Measurements from ENCODE around the gene DPP8.

DNA sequence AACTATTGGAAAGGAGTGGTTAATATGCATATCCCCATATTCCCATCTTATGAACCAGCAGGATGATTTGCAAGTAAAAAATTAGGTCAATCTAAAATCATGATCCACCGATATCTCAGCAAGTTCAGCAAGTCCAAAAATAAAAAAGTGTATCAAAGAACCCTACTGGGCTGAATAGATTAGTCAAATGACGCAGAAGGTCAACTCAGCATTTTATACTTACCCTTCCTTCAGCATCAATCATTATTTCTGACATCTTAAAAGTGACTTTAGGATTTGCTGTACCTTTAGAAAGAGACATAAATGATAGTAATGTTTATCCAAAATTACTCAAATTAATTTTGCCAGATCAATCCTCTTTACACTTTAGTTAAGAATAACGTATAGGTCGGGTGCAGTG is 32.6 kb downstream of the DPP8 start:
- TF ChIP-seq, protein P1, sequence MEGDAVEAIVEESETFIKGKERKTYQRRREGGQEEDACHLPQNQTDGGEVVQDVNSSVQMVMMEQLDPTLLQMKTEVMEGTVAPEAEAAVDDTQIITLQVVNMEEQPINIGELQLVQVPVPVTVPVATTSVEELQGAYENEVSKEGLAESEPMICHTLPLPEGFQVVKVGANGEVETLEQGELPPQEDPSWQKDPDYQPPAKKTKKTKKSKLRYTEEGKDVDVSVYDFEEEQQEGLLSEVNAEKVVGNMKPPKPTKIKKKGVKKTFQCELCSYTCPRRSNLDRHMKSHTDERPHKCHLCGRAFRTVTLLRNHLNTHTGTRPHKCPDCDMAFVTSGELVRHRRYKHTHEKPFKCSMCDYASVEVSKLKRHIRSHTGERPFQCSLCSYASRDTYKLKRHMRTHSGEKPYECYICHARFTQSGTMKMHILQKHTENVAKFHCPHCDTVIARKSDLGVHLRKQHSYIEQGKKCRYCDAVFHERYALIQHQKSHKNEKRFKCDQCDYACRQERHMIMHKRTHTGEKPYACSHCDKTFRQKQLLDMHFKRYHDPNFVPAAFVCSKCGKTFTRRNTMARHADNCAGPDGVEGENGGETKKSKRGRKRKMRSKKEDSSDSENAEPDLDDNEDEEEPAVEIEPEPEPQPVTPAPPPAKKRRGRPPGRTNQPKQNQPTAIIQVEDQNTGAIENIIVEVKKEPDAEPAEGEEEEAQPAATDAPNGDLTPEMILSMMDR (IDR thresholded peaks at IDR 0.05): no peak
- TF ChIP-seq EZH2 (IDR thresholded peaks at IDR 0.05; ENCODE audit: borderline replicate concordance, insufficient read depth, low read depth, low read length, poor library complexity, severe bottlenecking): no peak

All from B cell (primary cell).